ENCODE results near the gene SLC17A2.
"Not testable (repeated sequence)": the region's sequence is repeated elsewhere in the genome, so short reads cannot be mapped to it uniquely, and the experiment has no call there.

The SLC17A2 gene

DNA sequence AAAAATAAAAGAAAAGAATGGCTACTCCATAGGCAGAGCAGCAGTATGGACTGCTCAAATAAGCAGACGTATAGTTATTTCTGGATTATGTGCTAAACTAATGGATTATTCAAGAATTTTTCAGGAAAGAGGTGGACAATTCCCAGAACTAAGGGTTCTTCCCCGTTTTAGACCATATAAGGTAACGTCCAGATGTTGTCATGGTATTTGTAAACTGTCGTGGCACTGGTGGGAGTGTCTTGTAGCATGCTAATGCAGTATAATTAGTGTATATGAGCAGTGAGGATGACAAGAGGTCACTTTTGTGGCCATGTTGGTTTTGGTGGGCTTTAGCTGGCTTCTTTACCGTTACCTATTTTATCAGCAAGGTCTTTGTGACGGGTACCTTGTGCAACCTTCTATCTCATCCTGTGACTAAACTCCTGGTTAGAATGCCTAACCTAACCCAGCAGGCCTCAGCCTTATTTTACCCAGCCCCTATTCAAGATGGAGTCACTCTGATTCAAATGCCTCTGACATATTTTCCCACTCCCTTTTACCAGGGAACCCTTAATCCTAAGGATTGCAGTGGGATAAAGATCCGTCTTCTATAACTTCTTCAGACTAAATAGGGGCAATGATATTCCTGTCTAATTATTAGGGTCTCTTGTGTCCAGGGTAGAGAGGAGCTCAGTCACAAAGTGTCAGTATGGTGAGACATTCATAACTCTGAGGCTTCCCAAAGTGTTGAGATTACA lies 21.0 kb upstream of the SLC17A2 start:
- DNase-seq (ENCODE audit: low read depth): no peak

DNA sequence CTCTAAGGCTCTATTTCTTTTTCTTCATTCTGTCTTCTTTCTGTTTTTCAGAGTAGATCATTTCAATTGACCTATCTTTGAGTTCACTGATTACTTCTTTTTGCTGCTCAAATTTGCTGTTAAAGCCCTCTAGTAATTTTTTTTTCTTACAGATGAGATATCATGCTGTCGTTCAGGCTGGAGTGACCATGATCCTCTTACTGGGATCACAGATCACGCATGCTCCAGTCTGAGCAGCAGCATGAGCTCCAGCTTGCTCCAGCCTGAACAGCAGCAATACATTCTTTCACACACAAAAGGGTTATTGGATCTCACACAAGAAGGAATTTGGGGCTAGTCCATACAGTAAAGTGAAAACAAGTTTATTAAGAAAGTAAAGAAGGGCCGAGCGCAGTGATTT lies 19.8 kb upstream of the SLC17A2 start:
- DNase-seq (ENCODE audit: low read depth): no peak

DNA sequence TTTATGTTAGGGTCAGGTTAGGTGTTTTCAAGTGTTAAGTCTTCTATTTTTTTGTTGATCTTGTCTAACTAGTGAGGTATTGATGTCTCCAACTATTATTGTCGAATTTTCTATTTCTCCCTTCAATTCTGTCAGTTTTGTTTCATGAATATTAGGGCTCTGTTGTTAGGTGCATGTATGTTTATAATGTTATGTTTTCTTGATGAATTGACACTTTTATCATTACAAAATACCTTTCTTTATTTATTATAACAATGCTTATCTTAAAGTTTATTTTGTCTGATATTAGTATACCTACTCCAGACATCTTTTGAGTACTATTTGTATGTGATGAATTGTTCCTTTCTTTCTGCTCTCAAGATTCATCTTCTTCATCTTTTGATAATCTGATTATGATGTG lies 19.2 kb upstream of the SLC17A2 start:
- DNase-seq (ENCODE audit: low read depth): no peak

DNA sequence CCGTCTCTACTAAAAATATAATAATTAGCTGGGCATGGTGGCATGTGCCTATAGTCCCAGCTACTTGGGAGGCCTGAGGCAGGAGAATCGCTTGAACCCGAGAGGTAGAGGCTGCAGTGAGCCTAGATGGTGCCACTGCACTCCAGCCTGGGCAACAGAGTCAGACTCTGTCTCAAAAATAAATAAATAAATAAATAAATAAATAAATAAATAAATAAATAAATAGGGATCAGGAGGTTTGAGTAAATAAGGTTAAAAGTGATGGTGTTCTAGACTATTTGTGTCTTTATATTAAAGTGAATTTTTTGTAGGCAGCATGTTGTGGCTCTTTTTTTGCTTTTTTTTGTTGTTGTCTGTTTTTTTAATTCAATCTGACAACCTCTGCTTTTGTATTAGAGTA lies 17.0 kb upstream of the SLC17A2 start:
- not testable (repeated sequence) for DNase-seq (ENCODE audit: low read depth)

DNA sequence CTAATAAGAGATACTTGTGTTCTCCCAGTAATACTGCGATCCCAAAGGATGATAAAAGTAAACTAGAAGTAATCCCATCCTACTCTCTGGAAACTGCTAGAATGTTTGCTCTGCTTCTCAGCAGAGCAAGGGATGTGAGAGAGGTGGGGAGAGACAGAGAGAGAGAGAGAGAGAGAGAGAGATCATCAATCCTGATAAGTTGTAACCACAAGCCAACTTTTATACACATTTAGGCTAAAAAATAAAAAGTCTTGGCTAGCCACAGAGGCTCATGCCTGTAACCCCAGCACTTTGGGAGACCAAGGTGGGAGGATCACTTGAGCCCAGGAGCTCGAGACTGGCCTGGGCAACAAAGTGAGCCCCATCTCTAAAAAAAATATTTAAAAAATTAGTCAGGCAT lies 16.1 kb upstream of the SLC17A2 start:
- no peak for DNase-seq (ENCODE audit: low read depth)

DNA sequence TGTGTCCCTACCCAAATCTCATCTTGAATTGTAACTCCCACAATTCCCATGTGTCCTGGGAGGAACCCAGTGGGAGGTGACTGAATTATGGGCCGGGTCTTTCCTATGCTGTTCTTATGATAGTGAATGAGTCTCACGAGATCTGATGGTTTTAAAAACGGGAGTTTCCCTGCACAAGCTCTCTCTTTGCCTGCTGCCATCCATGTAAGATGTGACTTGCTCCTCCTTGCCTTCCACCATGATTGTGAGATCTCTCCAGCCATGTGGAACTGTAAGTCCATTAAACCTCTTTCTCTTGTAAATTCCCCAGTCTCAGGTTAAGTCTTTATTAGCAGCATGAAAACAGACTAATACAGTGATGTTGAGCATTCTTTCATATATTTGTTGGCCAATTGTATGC lies 15.2 kb upstream of the SLC17A2 start:
- DNase-seq (ENCODE audit: low read depth): not testable (repeated sequence)

DNA sequence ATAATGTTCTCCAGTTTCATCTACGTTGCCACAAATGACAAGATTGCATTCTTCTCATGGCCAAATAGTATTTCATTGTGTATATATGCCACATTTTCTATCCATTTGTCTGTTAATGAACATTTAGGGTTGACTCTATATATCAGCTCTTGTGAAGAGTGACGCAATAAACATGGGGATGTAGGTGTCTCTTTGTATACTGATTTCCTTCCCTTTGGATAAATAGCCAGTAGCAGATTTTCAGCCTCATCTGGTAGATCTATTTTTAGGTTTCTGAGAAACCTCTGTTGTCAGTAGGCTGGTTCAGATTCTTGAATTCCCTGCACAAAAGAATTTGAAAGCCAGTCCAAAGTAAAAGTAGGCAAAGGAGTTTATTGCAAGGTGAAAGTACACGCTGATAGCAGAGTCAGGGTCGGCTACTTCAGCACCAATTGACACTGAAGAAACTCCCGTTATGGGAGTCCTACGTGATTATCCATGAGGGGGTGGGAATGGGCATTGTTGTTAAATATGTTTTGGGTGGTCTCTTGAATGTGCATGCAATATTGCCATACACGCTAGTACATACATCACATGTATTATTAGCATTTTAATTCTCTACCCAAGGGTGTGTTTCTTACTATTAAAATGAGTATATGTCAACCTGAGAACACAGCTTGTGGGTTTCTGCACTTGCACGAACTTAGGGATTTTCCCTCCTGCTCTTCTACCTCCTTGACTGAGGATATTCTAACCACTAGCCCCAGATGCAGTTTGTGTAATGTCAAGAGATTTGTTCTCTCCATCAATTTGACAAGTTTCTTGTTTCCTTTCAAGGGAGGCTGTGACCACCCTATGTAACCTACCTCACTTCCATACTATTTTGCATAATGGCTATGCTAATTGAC lies 14.4 kb upstream of the SLC17A2 start:
- DNase-seq (ENCODE audit: low read depth): no peak

DNA sequence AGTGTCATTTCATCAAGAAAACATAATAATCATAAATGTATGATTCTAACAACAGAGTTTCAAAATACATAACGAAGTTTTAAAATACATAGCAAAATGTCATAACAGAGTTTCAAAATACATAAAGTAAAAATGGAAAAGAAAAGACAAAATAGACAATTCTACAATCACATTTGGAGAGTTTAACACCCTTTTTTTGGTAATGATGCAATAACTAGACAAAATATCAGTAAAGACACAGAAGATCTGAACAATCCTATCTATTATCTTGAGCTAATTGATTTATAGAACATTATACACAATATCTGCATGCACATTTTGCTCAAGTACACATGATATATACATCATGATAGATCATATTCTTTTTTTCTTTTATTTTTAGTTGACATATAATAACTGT lies 13.4 kb upstream of the SLC17A2 start:
- no peak for DNase-seq (ENCODE audit: low read depth)

DNA sequence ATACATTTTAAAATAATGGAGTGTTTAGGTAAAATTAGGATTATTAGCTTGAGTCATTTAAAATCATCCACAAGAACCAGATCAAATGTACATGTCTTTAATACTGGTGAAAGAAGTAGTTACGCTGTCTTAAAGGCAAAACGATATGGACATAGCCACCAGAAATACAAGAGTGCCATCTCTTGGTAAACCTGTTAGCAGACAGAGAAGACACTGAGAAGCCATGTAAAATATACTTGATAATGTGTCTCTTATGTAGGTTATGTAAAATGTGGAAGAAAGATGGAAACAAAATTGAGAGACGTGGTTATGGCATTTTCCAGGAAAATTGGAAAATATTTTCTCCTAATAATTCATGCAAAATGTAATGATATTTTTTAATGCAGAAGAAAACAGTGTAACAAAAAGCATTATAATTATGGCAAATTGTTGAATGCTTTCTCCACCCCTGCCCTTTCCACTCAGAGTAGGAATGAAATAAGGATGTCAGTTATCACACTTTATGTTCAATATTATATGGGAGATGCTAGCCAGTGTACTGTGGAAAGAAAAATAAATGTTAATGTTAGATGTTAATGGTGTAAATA lies 12.2 kb upstream of the SLC17A2 start:
- DNase-seq (ENCODE audit: low read depth): no peak

DNA sequence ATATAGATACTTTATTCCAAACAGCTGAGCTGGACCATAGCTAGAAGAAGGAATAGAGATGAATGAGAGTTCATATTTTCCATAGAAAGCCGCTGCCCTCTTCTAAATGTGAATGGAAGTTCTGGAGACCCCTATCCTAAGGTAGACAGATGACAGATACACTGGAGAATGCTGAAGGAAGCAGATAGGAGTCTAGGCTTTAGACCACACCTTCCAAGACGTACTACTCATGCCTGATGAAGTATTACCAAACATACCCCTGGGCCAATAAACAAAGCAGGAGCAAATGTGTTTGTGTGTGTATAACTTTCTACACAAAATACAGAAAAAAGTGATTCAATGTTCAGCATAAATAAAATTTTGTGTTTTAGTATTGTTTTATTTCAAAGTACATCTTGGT lies 9.1 kb upstream of the SLC17A2 start:
- DNase-seq (ENCODE audit: low read depth): no peak

DNA sequence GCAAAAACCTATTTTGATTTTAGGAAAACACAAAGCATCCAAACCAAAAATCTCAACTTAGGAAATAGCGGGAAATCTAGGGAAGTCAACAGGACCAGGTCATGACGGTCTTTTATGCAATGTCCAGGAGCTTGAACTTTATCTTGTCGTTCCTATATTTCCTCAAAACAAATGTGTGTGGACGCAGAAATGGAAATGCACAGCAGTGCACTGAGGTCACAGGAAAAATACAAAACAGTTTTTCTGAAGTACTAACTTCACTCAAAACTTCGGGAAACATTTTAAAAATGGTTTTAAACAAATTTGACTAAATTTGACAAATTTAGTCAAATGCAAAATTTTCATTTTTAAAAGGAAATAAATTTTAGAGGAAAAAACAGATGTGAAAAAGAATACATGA lies 5.5 kb upstream of the SLC17A2 start:
- DNase-seq (ENCODE audit: low read depth): no peak

DNA sequence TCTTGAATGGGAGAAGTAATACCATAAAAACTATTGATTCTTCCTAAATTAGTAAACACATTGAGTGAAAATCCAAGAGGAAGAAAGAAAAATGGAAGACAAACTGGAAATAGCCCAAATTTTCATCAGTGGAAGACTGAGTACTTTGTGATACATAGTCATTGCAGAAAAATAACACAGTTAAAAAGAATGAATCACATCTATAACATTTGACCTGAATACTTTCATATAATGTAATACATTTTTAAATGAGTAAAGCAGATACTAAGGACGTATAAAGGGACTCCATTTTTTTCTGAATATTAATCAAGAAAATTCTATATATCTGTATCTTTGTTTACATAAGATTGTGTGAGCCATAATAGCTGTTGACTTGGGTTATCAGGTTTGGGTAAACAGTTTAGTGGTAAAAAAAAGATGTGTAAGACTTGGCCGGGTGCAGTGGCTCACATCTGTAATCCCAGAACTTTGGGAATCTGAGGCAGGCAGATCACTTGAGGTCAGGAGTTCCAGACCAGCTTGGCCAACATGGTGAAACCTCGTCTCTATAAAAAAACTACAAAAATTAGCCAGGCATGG lies 4.3 kb upstream of the SLC17A2 start:
- DNase-seq (ENCODE audit: low read depth): no peak

DNA sequence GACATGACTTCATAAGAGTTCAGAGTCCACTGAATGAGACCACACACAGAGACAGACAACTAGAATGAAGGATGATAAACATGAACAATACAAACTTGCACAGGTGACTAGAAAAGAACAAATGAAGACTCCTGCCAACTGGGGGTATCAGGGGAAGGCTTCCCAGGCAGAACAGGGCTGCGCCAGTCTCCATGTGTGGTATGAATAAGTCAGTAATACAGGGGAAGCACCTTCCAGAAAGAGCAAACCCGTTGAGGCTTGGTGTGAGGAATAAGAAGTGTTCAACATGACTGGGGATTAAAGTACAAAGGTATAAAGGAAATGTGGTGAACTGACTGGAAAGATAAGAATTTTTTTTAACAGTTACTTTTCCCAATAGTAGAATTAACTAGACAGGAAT lies 3.7 kb upstream of the SLC17A2 start:
- DNase-seq (ENCODE audit: low read depth): no peak

DNA sequence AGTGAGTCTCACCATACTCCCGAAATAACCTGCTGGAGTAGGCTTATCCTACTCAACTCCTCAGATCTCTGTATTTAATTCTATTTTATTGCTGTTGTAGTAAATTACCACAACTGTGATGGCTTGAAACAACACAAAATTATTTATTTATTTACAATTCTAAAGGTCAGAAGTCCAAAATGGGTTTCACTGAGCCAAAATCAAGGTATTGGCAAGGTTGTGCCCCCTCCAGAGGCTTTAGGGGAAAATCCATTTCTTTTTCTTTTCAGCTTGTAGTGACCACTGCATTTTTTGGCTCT lies 869 bp upstream of the SLC17A2 start:
- DNase-seq (ENCODE audit: low read depth): no peak

DNA sequence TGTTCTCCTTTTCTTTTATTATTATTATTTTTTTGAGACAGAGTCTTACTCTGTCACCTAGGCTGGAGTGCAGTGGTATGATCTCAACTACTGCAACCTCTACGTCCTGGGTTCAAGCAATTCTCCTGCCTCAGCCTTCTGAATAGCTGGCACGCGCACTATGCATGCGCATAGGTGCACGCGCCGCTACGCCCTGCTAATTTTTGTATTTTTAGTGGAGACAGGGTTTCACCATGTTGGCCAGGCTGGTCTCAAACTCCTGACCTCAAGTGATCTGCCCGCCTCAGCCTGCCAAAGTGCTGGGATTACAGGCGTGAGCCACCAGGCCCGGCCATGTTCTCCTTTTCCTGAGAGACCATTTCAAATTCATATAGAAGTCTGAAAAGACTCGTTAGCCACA lies 706 bp downstream of the SLC17A2 start:
- DNase-seq (ENCODE audit: low read depth): not testable (repeated sequence)

DNA sequence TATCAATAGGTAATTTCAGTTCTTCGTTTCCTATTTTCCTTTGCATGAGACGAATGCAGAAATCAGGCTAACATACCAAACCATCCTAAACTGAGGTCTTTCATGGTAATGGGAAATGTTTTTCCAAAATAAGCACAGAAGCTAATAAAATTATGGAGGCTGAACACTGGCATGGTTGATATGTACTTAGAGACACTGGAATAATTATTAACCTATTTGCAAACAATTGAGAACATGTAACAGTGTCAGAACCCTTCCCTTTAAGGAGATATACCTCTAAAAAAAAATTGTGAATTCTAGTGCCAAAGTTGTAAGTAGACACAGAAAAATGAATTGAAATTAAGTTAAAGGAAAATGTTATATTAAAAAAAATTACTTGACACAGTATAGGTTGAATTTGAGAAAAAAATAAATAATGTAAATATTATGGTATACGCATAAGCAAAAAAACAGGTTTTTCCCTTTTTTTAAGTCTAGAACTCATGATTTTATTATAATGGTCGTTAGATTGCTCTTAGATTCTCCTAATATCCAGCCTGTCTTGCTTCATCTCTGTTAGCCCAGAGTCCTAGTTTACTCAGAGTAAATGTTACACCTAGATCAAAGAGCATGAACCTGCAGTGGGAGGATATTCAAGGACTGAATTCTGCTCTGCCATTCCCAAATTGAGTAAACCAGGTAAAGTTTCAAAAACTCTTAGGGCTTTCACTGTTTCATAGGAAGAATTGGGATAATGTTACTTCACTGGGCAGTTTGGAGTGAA lies 1.7 kb downstream of the SLC17A2 start:
- no peak for DNase-seq (ENCODE audit: low read depth)

DNA sequence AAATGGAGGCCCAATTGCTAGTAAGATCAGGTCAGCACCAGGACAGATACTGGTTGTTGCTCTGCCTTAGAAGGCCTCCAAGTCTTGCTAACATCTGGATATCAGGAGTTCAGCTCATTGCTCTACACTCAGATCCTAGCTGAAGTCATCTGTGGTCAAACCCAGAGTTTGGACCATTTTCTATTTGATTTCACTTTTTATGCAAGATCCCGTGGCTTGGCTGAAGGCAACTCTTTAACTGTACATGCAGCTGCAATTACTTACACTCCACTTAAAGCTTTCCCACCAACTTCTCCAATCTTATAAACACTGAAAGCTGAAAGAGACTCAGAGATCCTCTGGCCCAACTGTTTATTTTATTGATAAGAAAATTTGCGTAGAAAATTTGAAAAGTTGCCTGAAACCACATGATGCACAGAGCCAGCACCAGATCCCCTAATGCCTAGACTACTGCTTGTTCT lies 2.7 kb downstream of the SLC17A2 start:
- no peak for DNase-seq (ENCODE audit: low read depth)

DNA sequence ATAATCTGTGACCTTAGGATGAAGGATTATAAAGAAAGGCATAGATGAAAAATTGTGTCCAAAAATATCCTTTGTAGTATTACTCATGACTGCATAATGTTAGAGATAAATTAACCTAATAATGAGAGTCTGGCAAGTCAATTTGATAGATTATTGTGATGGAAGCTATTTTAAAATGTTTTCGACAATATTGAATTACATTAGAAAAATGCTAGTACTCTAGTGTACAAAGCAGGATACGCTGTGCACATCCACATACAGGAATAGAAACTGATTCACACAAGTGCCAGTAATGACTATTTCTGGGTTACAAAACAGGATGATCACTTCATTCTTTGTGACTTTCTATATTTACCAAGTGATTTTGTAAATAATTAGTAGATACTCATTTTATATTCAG lies 3.3 kb downstream of the SLC17A2 start:
- DNase-seq (ENCODE audit: low read depth): no peak

DNA sequence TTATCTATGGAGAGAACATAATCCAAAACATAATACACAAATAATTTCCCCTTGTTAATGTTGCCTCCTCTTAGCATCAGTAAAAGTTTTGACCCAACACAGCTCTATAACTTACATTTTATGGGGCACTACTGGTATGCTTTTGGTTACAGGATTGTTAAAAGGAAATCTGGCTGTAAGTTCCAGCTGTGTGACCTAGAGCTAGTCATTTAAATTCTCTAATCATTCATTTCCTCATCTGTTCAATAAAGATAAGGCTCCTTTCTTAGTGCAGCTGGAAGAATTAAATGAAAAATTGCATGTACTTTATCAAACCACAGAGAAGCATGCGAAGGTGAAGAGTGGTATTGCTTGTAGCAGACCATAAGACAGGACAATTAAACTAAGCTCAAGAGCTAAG lies 4.6 kb downstream of the SLC17A2 start:
- DNase-seq (ENCODE audit: low read depth): no peak

DNA sequence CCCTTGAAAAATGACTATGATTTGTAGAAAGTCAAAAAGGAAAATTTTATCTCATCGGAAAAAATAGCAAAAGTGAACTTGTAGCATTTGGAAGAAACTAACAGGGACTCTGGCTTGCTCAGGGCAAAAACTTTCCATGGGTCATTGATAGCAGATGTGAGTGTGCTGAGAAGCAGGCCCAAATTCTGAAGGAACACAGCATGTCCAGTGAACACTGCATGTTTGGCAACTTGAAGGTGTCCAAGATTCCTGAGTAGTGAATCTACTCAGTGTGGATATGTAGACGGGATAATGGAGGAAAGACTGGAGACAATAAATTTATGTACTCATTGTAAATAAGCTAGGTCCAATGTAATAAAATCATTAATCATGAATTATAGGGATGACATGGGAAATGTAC lies 8.2 kb downstream of the SLC17A2 start:
- no peak for DNase-seq (ENCODE audit: low read depth)

DNA sequence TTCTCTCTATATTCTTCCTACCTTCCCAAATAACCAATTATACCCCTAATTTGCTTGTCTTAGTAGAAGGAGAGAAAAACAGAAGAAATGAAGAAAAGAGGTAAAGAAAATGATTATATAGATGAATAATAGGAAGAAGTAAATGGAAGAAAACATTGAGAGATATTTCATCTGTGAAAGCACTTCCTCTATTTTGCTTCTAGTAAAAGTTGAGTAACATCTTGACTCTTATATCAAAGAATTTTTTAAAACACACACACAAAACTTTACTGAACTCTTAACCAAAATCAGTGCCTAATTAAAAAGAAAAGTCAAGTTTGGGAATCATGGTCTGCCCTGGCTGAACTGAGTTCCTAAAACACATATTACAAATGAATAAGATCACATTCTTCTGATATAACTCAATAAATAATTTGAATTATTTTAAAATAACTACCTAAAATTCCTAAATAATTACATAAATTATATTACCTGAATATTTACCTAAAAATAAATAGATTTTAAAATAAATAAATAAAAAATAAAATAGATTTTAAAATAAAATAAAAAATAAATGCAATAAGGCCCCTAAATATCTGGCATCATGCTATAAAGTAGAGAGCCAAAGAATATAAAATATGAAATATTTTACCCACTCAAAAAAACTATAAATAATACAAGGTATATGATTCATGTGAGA lies 8.8 kb downstream of the SLC17A2 start:
- no peak for DNase-seq (ENCODE audit: low read depth)

DNA sequence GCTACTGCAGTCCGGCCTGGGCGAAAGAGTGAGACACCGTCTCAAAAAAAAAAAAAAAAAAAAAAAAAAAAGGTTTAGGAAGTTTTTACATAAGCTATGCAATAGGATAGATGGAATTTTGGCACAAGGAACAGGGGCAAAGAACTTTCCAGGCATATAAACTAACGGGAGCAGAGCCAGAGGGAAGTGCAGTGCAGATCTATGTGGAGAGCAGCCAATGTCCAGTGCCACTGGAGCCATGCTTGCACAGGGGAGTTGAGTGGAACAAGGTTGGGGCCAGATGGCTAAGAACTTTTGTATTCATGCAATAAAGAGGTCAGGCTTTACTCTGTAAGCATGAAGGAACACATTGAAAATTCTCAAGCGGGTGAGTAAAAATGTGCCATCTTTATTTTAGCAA lies 10.8 kb downstream of the SLC17A2 start:
- no peak for DNase-seq (ENCODE audit: low read depth)

Measured in stimulated activated CD8-positive, alpha-beta memory T cell treated with anti-CD3 and anti-CD28 coated beads, Interleukin-12 subunit alpha, Interleukin-12 subunit beta, amount 100 ng/mL, for 4 hours (primary cell).